Activated T-helper 9 cell treated with anti-CD3 and anti-CD28 coated beads, Interleukin-2, amount 50 U/mL, for 16 hours (primary cell): Measurements from ENCODE around the gene PLCL2.

Experiments used
- DNase-seq: peaks from one replicate; pipeline ENCODE4 v3.0.0-alpha.2; 2020; ENCODE audit warnings: low read depth

PLCL2 gene

DNA sequence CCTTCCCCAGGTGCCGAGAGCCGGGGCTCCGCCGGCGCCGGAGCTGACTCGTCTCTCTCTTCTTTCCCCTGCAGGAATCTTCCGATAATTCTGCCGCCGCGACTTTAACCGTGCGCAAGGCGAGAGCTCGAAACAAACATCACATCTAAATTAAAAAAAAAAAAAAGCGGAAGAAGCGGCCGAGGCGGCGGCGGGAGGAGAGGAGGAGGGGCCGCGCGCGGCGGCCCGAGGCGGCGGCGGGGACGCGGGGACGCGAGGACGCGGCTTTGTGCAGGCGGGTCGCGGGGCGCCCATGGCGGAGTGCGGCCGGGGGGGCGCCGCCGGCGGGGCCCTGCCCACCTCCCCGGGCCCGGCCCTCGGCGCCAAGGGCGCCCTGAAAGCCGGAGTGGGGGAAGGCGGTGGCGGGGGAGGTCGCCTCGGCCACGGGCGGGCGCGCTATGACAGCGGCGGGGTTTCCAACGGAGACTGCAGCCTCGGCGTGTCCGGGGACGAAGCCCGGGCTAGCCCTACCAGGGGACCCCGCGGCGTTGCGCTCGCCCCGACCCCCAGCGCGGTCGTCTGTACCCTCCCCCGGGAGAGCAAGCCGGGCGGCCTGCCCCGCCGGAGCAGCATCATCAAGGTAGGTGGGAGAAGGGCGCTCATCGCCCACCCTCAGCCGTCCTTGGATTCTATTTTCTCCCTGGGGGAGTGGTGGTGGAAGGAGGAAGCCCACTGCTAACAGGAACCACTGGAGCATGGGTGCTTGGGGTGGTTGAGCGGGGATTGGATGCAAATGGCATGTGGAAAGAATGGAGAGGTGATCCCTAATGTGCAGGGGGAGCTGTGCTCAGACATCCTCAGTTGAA is at the start of gene PLCL2:
Gene PLCL2, plus strand, starts transcription at position 208 of the 845 bp plus-strand sequence. Its CDS starts 85 bp downstream, at position 293.
- DNase-seq = peak; percentile 57

DNA sequence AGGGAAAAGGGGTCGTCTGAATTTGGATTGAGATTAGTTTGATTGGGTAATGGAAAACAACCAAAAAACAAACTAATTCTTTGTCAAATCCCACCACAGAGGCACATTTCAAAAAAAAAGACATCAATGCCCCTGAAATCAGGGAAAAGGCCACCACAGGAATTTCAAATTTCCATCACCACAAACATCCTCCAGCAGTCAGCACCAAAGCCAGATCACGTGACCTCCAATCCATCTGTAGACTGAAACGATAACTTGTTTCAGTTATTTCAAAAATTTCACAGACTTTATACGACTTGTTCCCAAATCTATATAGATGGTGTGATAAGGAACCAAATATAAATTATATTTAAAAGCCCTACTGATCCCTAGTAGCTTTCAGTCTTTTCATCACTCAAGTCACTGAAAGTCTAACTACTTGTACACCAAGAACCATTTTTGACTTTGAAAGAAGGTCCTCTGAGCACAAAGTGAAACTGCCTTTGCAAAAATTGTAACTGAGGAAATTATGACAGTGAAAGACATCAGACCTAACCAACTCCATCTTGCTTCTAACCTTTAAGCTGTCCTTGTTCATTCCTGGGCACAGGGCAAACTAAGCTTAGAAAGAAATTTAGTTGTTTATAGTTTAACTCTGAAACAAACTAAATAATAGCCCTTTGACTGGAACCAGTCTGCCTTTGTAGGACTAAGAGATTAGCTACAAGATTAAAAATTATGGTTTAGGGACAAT is 48.1 kb upstream of the PLCL2 start:
- DNase-seq = no peak

DNA sequence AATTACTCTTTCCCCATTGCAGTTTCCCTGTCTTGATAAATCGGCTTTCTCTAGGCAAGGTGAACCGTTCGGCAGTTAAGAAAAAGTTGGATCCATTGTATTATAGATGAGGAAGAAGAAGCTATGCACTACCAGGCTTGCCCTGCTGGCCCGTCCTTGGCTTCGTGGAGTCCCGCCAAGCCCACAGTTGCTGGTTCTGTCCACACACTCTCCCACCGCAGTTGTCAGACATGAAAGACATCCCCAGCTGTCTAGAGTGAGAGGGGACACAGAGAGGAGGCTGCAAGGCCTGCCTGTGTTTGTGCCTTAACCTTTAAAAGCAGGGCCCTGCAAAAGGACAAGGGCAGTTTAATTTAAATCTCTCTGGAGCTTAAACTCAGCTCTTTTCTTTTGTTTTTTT is 47.2 kb upstream of the PLCL2 start:
- DNase-seq = no peak

DNA sequence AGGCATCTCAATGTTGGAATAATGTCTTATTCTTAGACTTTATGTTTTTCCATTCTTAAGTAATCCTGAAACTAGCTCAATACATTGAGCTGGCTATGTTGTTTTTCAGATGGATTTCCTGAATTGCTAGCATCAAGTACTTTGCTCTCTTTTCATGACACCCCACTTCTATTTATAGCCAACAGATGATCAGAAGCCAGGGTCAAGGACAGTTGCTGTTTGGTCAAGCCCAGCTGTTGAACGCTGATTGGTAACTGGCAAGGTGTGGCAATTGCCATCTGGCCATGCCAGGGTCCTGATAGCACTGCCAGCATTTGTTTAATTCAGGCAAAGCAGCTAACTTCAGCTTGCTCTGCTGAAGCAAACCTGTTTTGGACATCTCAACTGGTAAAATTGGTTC is 46.2 kb upstream of the PLCL2 start:
- DNase-seq = no peak

- no peak for DNase-seq
Observed at GRCh38 chr3:16839271-16840100, 45.3 kb upstream of the PLCL2 start.

DNA sequence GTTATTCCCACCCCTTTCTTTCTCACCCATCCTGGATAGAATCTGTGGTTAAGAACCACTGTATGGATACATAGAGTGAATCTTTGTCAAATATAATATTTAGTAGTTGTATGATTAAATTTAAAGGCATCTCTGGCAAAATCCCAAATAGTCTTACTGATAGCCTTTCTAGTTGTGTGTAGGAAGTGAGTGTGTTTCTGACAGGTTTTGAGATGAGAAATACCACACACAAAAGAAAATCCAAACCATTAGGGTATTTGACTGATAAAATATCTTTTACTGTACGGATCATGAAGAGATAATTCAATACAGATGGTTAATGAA is 44.7 kb upstream of the PLCL2 start:
- no peak for DNase-seq

DNA sequence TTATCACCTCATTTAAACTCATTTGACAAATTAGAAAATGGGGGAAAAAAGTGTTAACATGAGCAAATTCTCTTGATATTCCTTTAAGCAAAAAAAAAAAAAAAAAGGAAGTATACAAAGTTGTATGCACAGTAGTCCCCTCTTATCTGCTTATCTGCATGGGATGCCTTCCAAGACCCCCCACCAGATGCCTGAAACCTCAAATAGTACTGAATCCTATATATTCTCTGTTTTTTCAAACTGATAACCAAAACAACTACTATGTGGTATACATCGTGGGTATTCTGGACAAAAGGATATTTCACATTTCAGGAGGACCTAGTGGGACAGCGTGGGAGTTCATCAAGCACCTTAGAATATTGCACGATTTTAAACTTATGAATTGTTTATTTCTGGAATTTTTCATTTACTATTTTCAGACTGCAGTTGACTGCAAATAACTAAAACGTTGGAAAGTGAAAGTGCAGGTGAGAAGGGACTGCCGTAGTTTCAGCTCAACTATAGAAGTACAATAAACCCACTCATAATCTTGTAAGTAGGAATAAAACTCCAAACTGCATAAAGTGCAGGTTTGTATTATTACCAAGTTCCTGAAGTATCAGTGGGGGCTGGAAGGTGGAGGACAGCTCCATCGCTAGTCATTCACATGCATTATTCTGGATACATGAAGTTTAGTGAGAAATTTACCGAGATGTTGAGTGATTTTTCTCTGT is 43.6 kb upstream of the PLCL2 start:
- DNase-seq = no peak

GRCh38 chr3:16841904-16842271 is 42.9 kb upstream of the PLCL2 start:
- DNase-seq = peak; percentile 17

GRCh38 chr3:16842272-16843270 is 42.2 kb upstream of the PLCL2 start:
- DNase-seq = peak; percentile 52

GRCh38 chr3:16844222-16844621 is 40.5 kb upstream of the PLCL2 start:
- DNase-seq = no peak

GRCh38 chr3:16844791-16845190 is 40.0 kb upstream of the PLCL2 start:
- DNase-seq = no peak

GRCh38 chr3:16846373-16847080 is 38.2 kb upstream of the PLCL2 start:
- no peak for DNase-seq

GRCh38 chr3:16848007-16848406 is 36.7 kb upstream of the PLCL2 start:
- DNase-seq = no peak

DNA sequence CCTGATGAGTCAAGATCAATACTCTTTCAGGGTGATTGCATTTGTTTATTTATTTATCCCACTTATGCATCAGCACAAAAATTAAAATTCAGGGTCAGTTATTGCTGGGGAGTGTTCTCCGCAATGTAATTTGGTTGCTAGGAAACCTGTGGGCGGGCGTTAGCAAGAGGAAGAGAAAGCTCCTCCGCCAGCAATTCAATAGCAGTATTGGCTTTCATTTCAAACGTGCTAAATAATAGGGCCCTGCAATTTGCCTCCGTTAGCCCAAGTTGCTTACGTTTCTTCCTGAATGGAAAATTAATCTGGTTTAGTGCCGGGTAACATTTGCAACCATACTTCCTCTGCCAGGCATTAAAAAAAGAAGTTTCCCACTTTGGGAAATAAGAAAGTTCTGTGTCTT is 35.5 kb upstream of the PLCL2 start:
- peak; percentile 41 for DNase-seq

DNA sequence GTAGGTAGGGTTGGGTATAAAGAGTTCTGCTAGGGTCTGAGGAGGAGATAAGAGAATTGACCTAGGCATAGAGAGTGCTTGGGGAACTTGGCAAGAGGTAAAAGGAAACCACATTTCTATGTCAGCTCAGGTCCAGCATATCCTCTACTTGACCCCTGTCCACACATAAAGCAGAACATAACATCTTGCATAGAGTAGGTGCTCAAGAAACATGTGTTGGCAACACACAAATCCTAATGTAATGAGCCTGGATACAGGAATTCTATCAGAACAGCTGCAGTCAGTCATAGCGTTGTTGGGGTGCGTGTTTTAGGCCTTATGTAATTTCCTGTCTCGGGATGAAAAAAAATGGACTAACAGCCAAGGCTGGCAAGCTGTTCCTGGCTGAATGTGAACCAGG is 35.0 kb upstream of the PLCL2 start:
- DNase-seq = no peak

DNA sequence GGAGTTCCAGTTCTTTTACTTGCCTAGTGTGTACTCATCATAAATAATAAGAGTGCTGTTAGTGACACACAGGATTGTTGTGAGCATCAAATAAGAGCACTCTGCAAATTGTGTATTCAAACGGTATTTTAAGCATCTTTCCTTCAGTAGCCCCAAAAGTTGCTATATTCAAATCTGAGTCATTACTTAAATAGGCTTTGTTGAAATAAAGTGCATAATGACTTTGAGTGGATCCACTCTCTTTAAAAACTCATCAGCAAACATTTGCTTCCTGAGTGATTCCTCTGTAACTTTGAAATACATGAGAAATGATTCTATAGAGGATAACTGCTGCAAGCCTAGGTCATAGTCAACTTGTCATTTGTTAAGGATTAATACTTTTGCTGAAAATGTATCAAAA is 29.3 kb upstream of the PLCL2 start:
- DNase-seq = no peak

DNA sequence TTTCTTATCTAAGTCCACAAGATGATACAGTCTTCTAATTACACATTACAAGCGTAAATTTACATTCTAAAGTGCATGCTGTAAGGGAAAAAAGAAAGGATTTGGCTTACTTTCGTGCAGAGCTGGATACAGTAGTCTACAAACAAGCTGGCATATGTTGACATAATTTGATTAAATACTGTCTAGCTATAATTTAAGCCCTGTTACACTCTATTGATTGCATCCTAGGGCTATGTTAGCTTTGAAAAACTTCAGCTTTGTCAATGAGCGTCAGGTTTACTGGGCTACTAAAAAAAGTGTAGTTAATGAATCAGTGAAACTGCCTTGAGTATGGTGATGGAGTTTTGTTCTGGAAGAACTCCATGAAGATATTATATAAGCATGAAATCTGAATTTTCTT is 24.5 kb upstream of the PLCL2 start:
- DNase-seq = no peak

DNA sequence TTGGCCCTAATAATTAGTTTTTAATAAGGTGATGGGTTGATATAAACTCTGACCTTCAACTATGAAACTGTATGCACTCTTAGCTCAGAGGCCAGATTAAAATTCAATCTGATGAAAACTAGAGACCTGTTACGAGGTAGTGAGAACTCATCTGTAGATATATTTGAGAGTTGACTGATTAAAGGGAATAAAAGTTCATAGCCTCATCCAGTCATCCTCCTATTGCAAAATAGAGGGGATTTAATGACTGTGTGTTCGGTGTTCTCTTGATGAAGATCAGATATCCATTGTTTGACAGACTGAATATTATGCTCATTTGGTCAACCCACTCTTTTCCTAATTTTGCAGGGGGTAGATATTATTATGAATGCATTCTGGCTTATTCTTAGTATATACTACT is 23.3 kb upstream of the PLCL2 start:
- DNase-seq = no peak

DNA sequence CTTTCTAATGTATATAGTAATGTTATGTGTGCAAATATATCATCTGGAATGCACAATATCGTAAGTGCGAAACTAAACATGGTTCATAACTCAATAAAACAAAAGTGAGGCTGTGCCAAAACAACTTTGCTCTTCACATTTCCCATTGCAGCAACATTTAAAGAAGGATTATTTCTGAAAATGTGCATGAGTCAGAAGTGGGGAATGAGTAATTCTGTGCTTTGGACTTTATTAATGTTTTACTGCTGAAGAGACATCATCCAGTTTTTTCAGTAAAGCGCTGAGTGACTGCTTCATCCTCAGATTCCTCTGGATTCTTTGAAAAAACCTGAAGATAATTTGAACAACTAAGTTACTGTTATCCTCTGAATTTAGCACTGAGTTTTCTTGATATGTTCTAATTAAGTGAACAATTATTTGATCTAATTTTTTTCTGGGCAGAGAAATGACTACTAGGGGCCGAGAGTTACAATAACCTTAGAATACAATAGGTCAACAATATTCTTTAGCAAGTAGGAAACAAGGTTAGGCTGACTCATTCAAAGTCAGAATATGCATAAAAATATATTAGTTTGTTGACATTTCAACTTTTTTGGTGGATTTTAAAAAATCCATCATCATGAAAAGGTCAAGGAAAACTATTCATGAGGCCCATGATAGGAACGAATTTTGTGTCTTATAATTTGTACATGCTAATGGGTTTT is 20.0 kb upstream of the PLCL2 start:
- DNase-seq = no peak

- DNase-seq = no peak
Observed at GRCh38 chr3:16865335-16865734, 19.4 kb upstream of the PLCL2 start.
